Measurements from ENCODE around the gene ZNF70.

Gene ZNF70

GRCh38 chr22:23722724-23723123 lies 28.2 kb downstream of the ZNF70 start:
- H3K27ac ChIP-seq, result no peak overlapping the region
- no peak overlapping the region for H3K9ac ChIP-seq (ENCODE audit: insufficient read length)
- DNase-seq (ENCODE audit: low read depth, low spot score), result no peak
- H3K4me3 ChIP-seq, result no peak overlapping the region
- H3K36me3 ChIP-seq (ENCODE audit: insufficient read depth, low read length), result no peaks in the 10 kb centered on the region
- TF ChIP-seq POLR2AphosphoS5 (IDR thresholded peaks at IDR 0.05; ENCODE audit: borderline replicate concordance, low read depth, low read length) (no peak), EZH2 (IDR thresholded peaks at IDR 0.05) (no peak), FOXP2 (optimal IDR thresholded peaks at IDR 0.05; ENCODE audit: control extremely low read depth, extremely low read length, insufficient read depth) (no peak)
- no peaks in the 10 kb centered on the region for H3K9me3 ChIP-seq (ENCODE audit: low read depth, low read length)

- TF ChIP-seq EZH2 (IDR thresholded peaks at IDR 0.05) (no peak), POLR2AphosphoS5 (IDR thresholded peaks at IDR 0.05; ENCODE audit: borderline replicate concordance, low read depth, low read length) (no peak), FOXP2 (optimal IDR thresholded peaks at IDR 0.05; ENCODE audit: control extremely low read depth, extremely low read length, insufficient read depth) (no peak)
- Histone ChIP-seq H3K4me3 (no peak overlapping the region), H3K9me3 (ENCODE audit: low read depth, low read length) (no peaks in the 10 kb centered on the region), H3K36me3 (ENCODE audit: insufficient read depth, low read length) (no peaks in the 10 kb centered on the region), H3K27ac (no peak overlapping the region), H3K9ac (ENCODE audit: insufficient read length) (no peak overlapping the region)
- no peak for DNase-seq (ENCODE audit: low read depth, low spot score)
Measured at GRCh38 chr22:23722160-23722559, 28.8 kb downstream of the ZNF70 start.

DNA sequence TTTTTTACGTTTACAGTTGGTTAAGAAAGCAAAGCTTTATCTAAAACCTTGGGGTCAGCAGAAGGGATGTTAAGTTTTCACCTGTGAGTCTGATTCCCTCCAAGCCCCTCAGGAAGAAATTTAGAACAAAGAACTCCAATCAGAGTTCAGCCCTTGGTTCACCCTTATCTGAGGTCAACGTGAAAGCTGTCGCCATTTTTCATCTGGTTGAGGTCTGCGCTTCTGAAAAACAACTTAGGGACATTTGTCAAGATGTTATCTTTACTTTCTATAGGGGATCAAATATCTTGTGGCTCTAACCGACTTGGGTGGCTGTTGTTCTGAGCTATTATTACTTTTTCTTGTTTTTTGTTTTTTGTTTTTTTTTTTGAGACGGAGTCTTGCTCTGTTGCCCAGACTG lies 30.1 kb downstream of the ZNF70 start:
- DNase-seq (ENCODE audit: low read depth, low spot score), result no peak
- TF ChIP-seq EZH2 (IDR thresholded peaks at IDR 0.05) (no peak), FOXP2 (optimal IDR thresholded peaks at IDR 0.05; ENCODE audit: control extremely low read depth, extremely low read length, insufficient read depth) (no peak), POLR2AphosphoS5 (IDR thresholded peaks at IDR 0.05; ENCODE audit: borderline replicate concordance, low read depth, low read length) (no peak)
- no peak overlapping the region for H3K4me3 ChIP-seq
- no peaks in the 10 kb centered on the region for H3K36me3 ChIP-seq (ENCODE audit: insufficient read depth, low read length)
- no peaks in the 10 kb centered on the region for H3K9me3 ChIP-seq (ENCODE audit: low read depth, low read length)
- no peak overlapping the region for H3K27ac ChIP-seq
- no peak overlapping the region for H3K9ac ChIP-seq (ENCODE audit: insufficient read length)

DNA sequence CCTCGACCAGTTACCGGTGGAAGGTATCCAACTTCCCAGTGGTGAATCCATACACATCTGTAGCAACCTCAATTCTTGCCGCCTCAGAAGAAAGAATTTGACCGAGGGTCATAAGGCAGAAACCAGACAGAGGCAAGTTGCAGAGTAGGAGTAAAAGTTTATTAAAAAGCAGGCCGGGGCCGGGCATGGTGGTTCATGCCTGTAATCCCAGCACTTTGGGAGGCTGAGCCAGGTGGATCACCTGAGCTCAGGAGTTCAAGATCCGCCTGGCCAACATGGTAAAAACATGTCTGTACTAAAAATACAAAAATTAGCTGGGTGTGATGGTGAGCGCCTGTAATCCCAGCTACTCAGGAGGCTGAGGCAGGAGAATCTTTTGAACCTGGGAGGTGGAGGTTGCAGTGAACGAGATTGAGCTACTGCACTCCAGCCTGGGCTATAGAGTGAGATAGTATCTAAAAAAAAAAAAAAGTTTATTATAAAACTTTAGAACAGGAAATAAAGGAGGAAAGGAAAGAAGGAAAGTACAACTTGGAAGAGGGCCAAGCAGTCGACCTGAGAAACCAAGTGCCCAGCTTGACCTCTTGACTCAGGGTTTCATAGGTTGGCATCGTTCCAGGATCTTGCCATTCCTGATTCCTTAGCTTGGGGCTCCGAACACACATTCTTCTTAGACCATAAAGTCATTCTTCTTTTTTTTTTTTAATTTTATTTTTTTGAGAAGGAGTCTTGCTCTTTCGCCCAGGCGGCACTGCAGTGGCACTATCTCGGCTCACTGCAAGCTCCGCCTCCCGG lies 32.3 kb downstream of the ZNF70 start:
- no peak for DNase-seq (ENCODE audit: low read depth, low spot score)
- no peak overlapping the region for H3K9ac ChIP-seq (ENCODE audit: insufficient read length)
- H3K36me3 ChIP-seq (ENCODE audit: insufficient read depth, low read length), result peaks cover 10% of the 10 kb centered on the region; the same call in 1 of the 2 replicates
- no peak overlapping the region for H3K4me3 ChIP-seq
- no peaks in the 10 kb centered on the region for H3K9me3 ChIP-seq (ENCODE audit: low read depth, low read length)
- TF ChIP-seq POLR2AphosphoS5 (IDR thresholded peaks at IDR 0.05; ENCODE audit: borderline replicate concordance, low read depth, low read length), result no peak
- TF ChIP-seq FOXP2 (optimal IDR thresholded peaks at IDR 0.05; ENCODE audit: control extremely low read depth, extremely low read length, insufficient read depth), result no peak
- TF ChIP-seq EZH2 (IDR thresholded peaks at IDR 0.05), result no peak
- no peak overlapping the region for H3K27ac ChIP-seq

DNA sequence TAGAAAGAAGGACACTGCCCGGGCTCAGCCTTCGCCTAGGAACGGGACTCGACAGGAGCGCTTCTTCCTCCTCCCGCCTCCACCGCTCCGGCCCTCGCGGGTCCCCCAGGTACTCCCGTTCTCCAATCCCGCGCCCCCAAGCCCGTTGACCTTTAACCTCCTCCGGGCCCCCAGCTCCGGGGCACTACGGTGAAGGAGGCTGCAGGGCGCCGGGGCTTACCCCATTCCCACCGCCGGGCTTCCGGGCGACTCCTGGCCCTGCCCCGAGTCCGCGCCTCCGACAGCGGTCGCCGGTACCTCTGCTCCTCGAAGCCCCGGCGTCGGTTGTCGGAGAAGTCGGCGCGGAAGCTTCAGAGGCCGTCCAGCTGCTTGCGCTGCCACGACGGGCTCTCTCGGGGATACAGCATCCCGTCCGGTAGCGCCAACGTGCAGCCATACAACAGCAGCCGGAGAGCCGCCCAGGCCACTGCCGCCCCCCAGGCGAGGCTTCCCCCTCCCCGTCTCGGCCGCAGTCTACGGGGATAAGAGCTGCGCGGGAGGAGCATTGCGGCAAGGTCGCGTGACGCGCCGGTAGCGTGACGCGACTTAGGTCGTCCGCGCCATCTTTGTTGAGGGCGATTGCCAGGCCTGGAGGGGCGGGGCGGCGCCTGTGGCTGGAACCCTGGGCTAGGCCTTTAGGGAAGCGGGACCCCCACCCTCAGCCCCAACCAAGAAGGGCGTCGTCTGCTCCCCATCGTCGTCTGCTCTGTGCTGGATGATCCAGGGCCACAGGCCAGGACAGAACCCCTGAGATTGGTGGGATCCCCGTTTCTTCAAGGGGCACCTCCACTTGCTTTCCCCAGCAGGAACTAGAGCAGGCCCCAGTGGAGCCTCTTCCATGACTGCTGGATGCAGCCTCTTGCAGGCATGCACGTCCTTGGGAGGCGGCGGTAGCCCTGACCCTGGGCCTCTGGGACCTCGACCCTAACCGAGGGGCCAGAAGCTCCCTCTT lies 33.8 kb downstream of the ZNF70 start:
- DNase-seq (ENCODE audit: low read depth, low spot score), result peak; percentile 37
- peaks cover 15% of the 10 kb centered on the region; the same call in 1 of the 2 replicates for H3K36me3 ChIP-seq (ENCODE audit: insufficient read depth, low read length)
- H3K9ac ChIP-seq (ENCODE audit: insufficient read length), result peak overlapping the region; percentile 93
- H3K4me3 ChIP-seq, result peak overlapping the region; percentile 98
- H3K9me3 ChIP-seq (ENCODE audit: low read depth, low read length), result no peaks in the 10 kb centered on the region
- TF ChIP-seq FOXP2 (optimal IDR thresholded peaks at IDR 0.05; ENCODE audit: control extremely low read depth, extremely low read length, insufficient read depth), result peak; percentile 45
- TF ChIP-seq POLR2AphosphoS5 (IDR thresholded peaks at IDR 0.05; ENCODE audit: borderline replicate concordance, low read depth, low read length), result peak; percentile 94
- no peak for TF ChIP-seq EZH2 (IDR thresholded peaks at IDR 0.05)
- 0 out of 2 replicates have a peak overlapping the region, but pooled peaks have one; percentile 57 for H3K27ac ChIP-seq

GRCh38 chr22:23715806-23716375 lies 35.0 kb downstream of the ZNF70 start:
- Histone ChIP-seq H3K27ac (no peak overlapping the region), H3K4me3 (peak overlapping the region; percentile 98), H3K36me3 (ENCODE audit: insufficient read depth, low read length) (peaks cover 27% of the 10 kb centered on the region), H3K9me3 (ENCODE audit: low read depth, low read length) (no peaks in the 10 kb centered on the region), H3K9ac (ENCODE audit: insufficient read length) (no peak overlapping the region)
- TF ChIP-seq FOXP2 (optimal IDR thresholded peaks at IDR 0.05; ENCODE audit: control extremely low read depth, extremely low read length, insufficient read depth) (no peak), EZH2 (IDR thresholded peaks at IDR 0.05) (no peak), POLR2AphosphoS5 (IDR thresholded peaks at IDR 0.05; ENCODE audit: borderline replicate concordance, low read depth, low read length) (no peak)
- no peak for DNase-seq (ENCODE audit: low read depth, low spot score)

- no peaks in the 10 kb centered on the region for H3K9me3 ChIP-seq (ENCODE audit: low read depth, low read length)
- no peak overlapping the region for H3K9ac ChIP-seq (ENCODE audit: insufficient read length)
- peaks cover 37% of the 10 kb centered on the region for H3K36me3 ChIP-seq (ENCODE audit: insufficient read depth, low read length)
- H3K4me3 ChIP-seq, result no peak overlapping the region
- TF ChIP-seq FOXP2 (optimal IDR thresholded peaks at IDR 0.05; ENCODE audit: control extremely low read depth, extremely low read length, insufficient read depth) (no peak), POLR2AphosphoS5 (IDR thresholded peaks at IDR 0.05; ENCODE audit: borderline replicate concordance, low read depth, low read length) (no peak), EZH2 (IDR thresholded peaks at IDR 0.05) (no peak)
- DNase-seq (ENCODE audit: low read depth, low spot score), result no peak
- H3K27ac ChIP-seq, result no peak overlapping the region
Measured at GRCh38 chr22:23714596-23715578, 36.0 kb downstream of the ZNF70 start.
